Measurements from ENCODE around the gene FBXO42.
"Not testable (repeated sequence)": the region's sequence is repeated elsewhere in the genome, so short reads cannot be mapped to it uniquely, and the experiment has no call there.

Gene FBXO42

GRCh38 chr1:16215882-16216753 is 136.2 kb downstream of the FBXO42 start:
- no peak overlapping the region for H3K27ac ChIP-seq (ENCODE audit: low read depth, low read length)
- peak overlapping the region; percentile 85 for H3K4me3 ChIP-seq (ENCODE audit: low read depth, low read length)
- no peaks in the 10 kb centered on the region for H3K36me3 ChIP-seq (ENCODE audit: insufficient read depth, low read length)
- H3K79me2 ChIP-seq (ENCODE audit: control insufficient read depth, insufficient read depth, low read length, unreplicated experiment): no peaks in the 10 kb centered on the region
- peak overlapping the region; percentile 87 for H2AFZ ChIP-seq (ENCODE audit: low read length, unreplicated experiment)
- no peaks in the 10 kb centered on the region for H3K4me1 ChIP-seq (ENCODE audit: control insufficient read depth, insufficient read depth, low read length, unreplicated experiment)
- H3K27me3 ChIP-seq (ENCODE audit: insufficient read depth, low read length): no peaks in the 10 kb centered on the region

- H3K4me1 ChIP-seq (ENCODE audit: control insufficient read depth, insufficient read depth, low read length, unreplicated experiment); H2AFZ ChIP-seq (ENCODE audit: low read length, unreplicated experiment); H3K36me3 ChIP-seq (ENCODE audit: insufficient read depth, low read length); H3K27me3 ChIP-seq (ENCODE audit: insufficient read depth, low read length); H3K27ac ChIP-seq (ENCODE audit: low read depth, low read length); H3K4me3 ChIP-seq (ENCODE audit: low read depth, low read length); H3K79me2 ChIP-seq (ENCODE audit: control insufficient read depth, insufficient read depth, low read length, unreplicated experiment): not testable (repeated sequence)
These were observed 137.0 kb downstream of the FBXO42 start for GRCh38 chr1:16215240-16215639.

GRCh38 chr1:16213544-16213943 is 138.7 kb downstream of the FBXO42 start:
- H3K36me3 ChIP-seq (ENCODE audit: insufficient read depth, low read length); H3K4me3 ChIP-seq (ENCODE audit: low read depth, low read length); H3K27me3 ChIP-seq (ENCODE audit: insufficient read depth, low read length); H3K27ac ChIP-seq (ENCODE audit: low read depth, low read length); H3K4me1 ChIP-seq (ENCODE audit: control insufficient read depth, insufficient read depth, low read length, unreplicated experiment); H2AFZ ChIP-seq (ENCODE audit: low read length, unreplicated experiment); H3K79me2 ChIP-seq (ENCODE audit: control insufficient read depth, insufficient read depth, low read length, unreplicated experiment): not testable (repeated sequence)

GRCh38 chr1:16213013-16213412 is 139.3 kb downstream of the FBXO42 start:
- H3K27ac ChIP-seq (ENCODE audit: low read depth, low read length): no peak overlapping the region

GRCh38 chr1:16212251-16212961 is 139.9 kb downstream of the FBXO42 start, which contains the start of gene ARHGEF19:
Gene ARHGEF19 (minus strand): TSS chr1:16212652. CDS start chr1:16209054, 3,598 bp downstream.
- peaks cover 3% of the 10 kb centered on the region for H3K4me1 ChIP-seq (ENCODE audit: control insufficient read depth, insufficient read depth, low read length, unreplicated experiment)
- H2AFZ ChIP-seq (ENCODE audit: low read length, unreplicated experiment): no peak within 1 kb of the TSS
- H3K79me2 ChIP-seq (ENCODE audit: control insufficient read depth, insufficient read depth, low read length, unreplicated experiment): no peaks in the 10 kb centered on the region
- no peaks in the 10 kb centered on the region for H3K27me3 ChIP-seq (ENCODE audit: insufficient read depth, low read length)
- no peaks in the 10 kb centered on the region for H3K36me3 ChIP-seq (ENCODE audit: insufficient read depth, low read length)
- H3K27ac ChIP-seq (ENCODE audit: low read depth, low read length): no peak within 1 kb of the TSS
- H3K4me3 ChIP-seq (ENCODE audit: low read depth, low read length): no peak within 1 kb of the TSS

More at GRCh38 chr1:16213013-16213412, 139.3 kb downstream of the FBXO42 start:
- Histone ChIP-seq H3K4me1 (ENCODE audit: control insufficient read depth, insufficient read depth, low read length, unreplicated experiment) (peaks cover 3% of the 10 kb centered on the region), H3K27me3 (ENCODE audit: insufficient read depth, low read length) (no peaks in the 10 kb centered on the region), H3K4me3 (ENCODE audit: low read depth, low read length) (no peak overlapping the region), H3K36me3 (ENCODE audit: insufficient read depth, low read length) (no peaks in the 10 kb centered on the region), H2AFZ (ENCODE audit: low read length, unreplicated experiment) (no peak overlapping the region), H3K79me2 (ENCODE audit: control insufficient read depth, insufficient read depth, low read length, unreplicated experiment) (no peaks in the 10 kb centered on the region)

GRCh38 chr1:16211824-16212223 is 140.5 kb downstream of the FBXO42 start:
- H3K4me3 ChIP-seq (ENCODE audit: low read depth, low read length): no peak overlapping the region
- H3K79me2 ChIP-seq (ENCODE audit: control insufficient read depth, insufficient read depth, low read length, unreplicated experiment): no peaks in the 10 kb centered on the region
- H3K36me3 ChIP-seq (ENCODE audit: insufficient read depth, low read length): no peaks in the 10 kb centered on the region
- H3K27me3 ChIP-seq (ENCODE audit: insufficient read depth, low read length): no peaks in the 10 kb centered on the region
- no peak overlapping the region for H2AFZ ChIP-seq (ENCODE audit: low read length, unreplicated experiment)
- H3K4me1 ChIP-seq (ENCODE audit: control insufficient read depth, insufficient read depth, low read length, unreplicated experiment): peaks cover 3% of the 10 kb centered on the region
- no peak overlapping the region for H3K27ac ChIP-seq (ENCODE audit: low read depth, low read length)

- H3K4me3 ChIP-seq (ENCODE audit: low read depth, low read length): no peak overlapping the region
- no peaks in the 10 kb centered on the region for H3K36me3 ChIP-seq (ENCODE audit: insufficient read depth, low read length)
- H2AFZ ChIP-seq (ENCODE audit: low read length, unreplicated experiment): no peak overlapping the region
- H3K27me3 ChIP-seq (ENCODE audit: insufficient read depth, low read length): no peaks in the 10 kb centered on the region
- peaks cover 8% of the 10 kb centered on the region for H3K4me1 ChIP-seq (ENCODE audit: control insufficient read depth, insufficient read depth, low read length, unreplicated experiment)
- H3K79me2 ChIP-seq (ENCODE audit: control insufficient read depth, insufficient read depth, low read length, unreplicated experiment): no peaks in the 10 kb centered on the region
- no peak overlapping the region for H3K27ac ChIP-seq (ENCODE audit: low read depth, low read length)
These were observed 141.7 kb downstream of the FBXO42 start for GRCh38 chr1:16210581-16210980.

- Histone ChIP-seq H3K4me1 (ENCODE audit: control insufficient read depth, insufficient read depth, low read length, unreplicated experiment) (peaks cover 8% of the 10 kb centered on the region), H3K79me2 (ENCODE audit: control insufficient read depth, insufficient read depth, low read length, unreplicated experiment) (no peaks in the 10 kb centered on the region), H3K27me3 (ENCODE audit: insufficient read depth, low read length) (no peaks in the 10 kb centered on the region), H3K36me3 (ENCODE audit: insufficient read depth, low read length) (no peaks in the 10 kb centered on the region), H3K4me3 (ENCODE audit: low read depth, low read length) (no peak overlapping the region), H3K27ac (ENCODE audit: low read depth, low read length) (no peak overlapping the region), H2AFZ (ENCODE audit: low read length, unreplicated experiment) (no peak overlapping the region)
These were observed 142.4 kb downstream of the FBXO42 start for GRCh38 chr1:16209847-16210407.

GRCh38 chr1:16209132-16209846 is 143.0 kb downstream of the FBXO42 start:
- H3K27ac ChIP-seq (ENCODE audit: low read depth, low read length): no peak overlapping the region
- peaks cover 8% of the 10 kb centered on the region for H3K4me1 ChIP-seq (ENCODE audit: control insufficient read depth, insufficient read depth, low read length, unreplicated experiment)
- H3K36me3 ChIP-seq (ENCODE audit: insufficient read depth, low read length): no peaks in the 10 kb centered on the region
- no peaks in the 10 kb centered on the region for H3K79me2 ChIP-seq (ENCODE audit: control insufficient read depth, insufficient read depth, low read length, unreplicated experiment)
- H3K27me3 ChIP-seq (ENCODE audit: insufficient read depth, low read length): no peaks in the 10 kb centered on the region
- H3K4me3 ChIP-seq (ENCODE audit: low read depth, low read length): no peak overlapping the region
- no peak overlapping the region for H2AFZ ChIP-seq (ENCODE audit: low read length, unreplicated experiment)

- no peaks in the 10 kb centered on the region for H3K36me3 ChIP-seq (ENCODE audit: insufficient read depth, low read length)
- H3K27me3 ChIP-seq (ENCODE audit: insufficient read depth, low read length): no peaks in the 10 kb centered on the region
- H3K4me1 ChIP-seq (ENCODE audit: control insufficient read depth, insufficient read depth, low read length, unreplicated experiment): peaks cover 8% of the 10 kb centered on the region
- no peak overlapping the region for H3K4me3 ChIP-seq (ENCODE audit: low read depth, low read length)
- H3K79me2 ChIP-seq (ENCODE audit: control insufficient read depth, insufficient read depth, low read length, unreplicated experiment): no peaks in the 10 kb centered on the region
- no peak overlapping the region for H3K27ac ChIP-seq (ENCODE audit: low read depth, low read length)
- H2AFZ ChIP-seq (ENCODE audit: low read length, unreplicated experiment): no peak overlapping the region
These were observed 143.9 kb downstream of the FBXO42 start for GRCh38 chr1:16208270-16208987.

All from ACC112 (cell line).